Thymus (tissue), 11 donors: ENCODE results near the gene LRRC42. TPM values are rescaled to one million over a fixed set of nuclear protein-coding genes. Genes with fewer than 3 reads are reported as not detected.

ENCODE experiments used
- DNase-seq, 9 donors: peaks; one replicate each; pipeline ENCODE4 v3.0.0-alpha.2; 2013; ENCODE audit warnings: low spot score in 9 of 9, low read depth in 6 of 9, missing footprints in 1 of 9
- H3K27ac ChIP-seq, 2 donors: one replicate each; pipeline ENCODE4 v1.5.1; 2013; ENCODE audit warnings: control low read depth in 1 of 2, low read depth in 1 of 2, low read length in 1 of 2, mild to moderate bottlenecking in 1 of 2, moderate library complexity in 1 of 2
- H3K27me3 ChIP-seq, 2 donors: one replicate each; pipeline ENCODE4 v1.5.1; 2013; ENCODE audit warnings: low read length in 1 of 2; ENCODE audit not compliant: control insufficient read depth in 2 of 2, insufficient read depth in 1 of 2
- H3K36me3 ChIP-seq, 2 donors: one replicate each; pipeline ENCODE4 v1.5.1; 2013; ENCODE audit warnings: low read length in 1 of 2, mild to moderate bottlenecking in 1 of 2, moderate library complexity in 1 of 2; ENCODE audit not compliant: control insufficient read depth in 2 of 2, insufficient read depth in 2 of 2
- H3K4me1 ChIP-seq, 2 donors: one replicate each; pipeline ENCODE4 v1.5.1; 2013; ENCODE audit warnings: low read length in 2 of 2; ENCODE audit not compliant: control insufficient read depth in 2 of 2, insufficient read depth in 2 of 2
- H3K4me3 ChIP-seq, 2 donors: one replicate each; pipeline ENCODE4 v1.5.1; 2013; ENCODE audit warnings: low read length in 2 of 2, control low read depth in 1 of 2, mild to moderate bottlenecking in 1 of 2
- H3K9me3 ChIP-seq, 2 donors: one replicate each; pipeline ENCODE4 v1.5.1; 2013; ENCODE audit warnings: low read length in 1 of 2, mild to moderate bottlenecking in 1 of 2; ENCODE audit not compliant: control insufficient read depth in 2 of 2, insufficient read depth in 1 of 2
- WGBS: extraction: QIAGEN DNeasy Blood & Tissue Kit; methylation state at CpG from one replicate; pipeline ENCODE4 v1.1.7; 2013; 5-methylcytosine and 5-hydroxymethylcytosine counted together
- polyA plus RNA-seq: library from polyadenylated mRNA; stranded (reverse); fragments of 200-250 nt; gene quantifications from one replicate; pipeline ENCODE4 v1.2.3, GENCODE V29; 2013
- total RNA-seq: library from RNA; stranded (reverse); fragments of 120-200 nt; gene quantifications from one replicate; pipeline ENCODE4 v1.2.4, GENCODE V29; 2013
- donor health status: healthy.

LRRC42 gene
- total and polyA plus RNA-seq, 2 donors: 17.5 to 18.7 TPM

DNA sequence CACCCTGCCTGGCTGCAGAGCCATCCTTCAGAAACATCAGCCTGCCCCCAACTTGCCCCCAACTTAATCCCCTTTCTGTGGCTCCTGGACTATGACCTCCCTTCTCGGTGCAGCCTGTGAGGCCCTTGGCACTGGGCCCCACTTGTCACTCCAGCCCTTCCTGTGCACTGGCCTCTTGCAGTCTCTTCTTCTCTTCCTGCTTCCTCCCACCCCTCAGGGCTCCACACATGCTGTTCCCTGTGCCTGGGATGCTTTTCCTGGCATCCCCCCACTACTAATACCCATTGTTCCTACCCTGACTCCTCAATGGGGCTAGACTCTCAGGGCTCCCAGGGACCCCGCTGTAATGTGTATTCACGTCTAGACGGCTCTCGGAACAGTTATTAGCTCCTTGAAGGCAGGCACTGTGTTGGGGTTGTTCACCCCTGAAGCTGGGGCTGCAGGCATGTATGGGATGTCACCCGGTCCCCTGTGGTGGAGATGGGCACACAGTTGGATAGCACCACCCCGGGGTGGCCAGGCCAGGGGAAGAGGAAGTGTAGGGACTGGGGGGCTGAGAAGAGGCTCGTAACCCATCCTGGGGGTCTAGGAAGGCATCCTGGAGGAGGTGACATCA is 67.4 kb downstream of the LRRC42 start:
- 88% methylated on average over 8 of the region's 8 CpGs for WGBS

DNA sequence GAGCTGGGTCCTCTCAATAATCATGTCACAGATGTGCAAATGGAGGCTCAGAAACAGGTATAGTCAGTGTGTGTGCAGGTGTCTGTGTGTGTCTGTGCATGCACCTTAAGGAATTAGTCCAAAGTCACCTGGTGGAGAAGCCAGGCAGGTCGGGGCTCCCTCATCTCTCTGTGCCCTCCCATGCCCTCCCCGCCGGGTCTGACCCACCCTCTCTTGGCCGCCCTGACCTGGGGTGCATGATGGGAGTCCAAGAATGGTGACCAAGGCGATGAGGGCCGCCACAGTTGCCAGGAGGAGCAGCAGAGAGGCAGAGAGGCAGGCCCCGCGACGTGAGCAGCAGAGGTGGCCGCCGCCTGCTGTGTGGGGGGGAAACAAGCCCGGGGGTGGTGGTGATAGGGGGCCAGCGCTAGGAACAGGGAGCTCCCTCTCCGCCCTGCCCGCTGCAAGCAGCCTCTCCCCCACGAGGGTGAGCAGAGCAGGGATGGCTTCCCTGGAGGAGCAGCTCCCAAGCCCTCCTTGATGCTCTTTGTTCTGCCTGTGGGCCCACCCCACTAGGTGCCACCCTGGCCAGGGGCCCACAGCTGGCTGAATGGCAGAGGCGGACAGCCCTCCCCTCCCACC is 68.0 kb downstream of the LRRC42 start:
- 88% methylated on average over 17 of the region's 17 CpGs for WGBS
- Histone ChIP-seq H3K36me3 (no peaks in the 10 kb centered on the region), H3K27me3 (peaks cover 0 to 12% of the 10 kb centered on the region in 2 donors), H3K4me3 (no peak overlapping the region), H3K27ac (no peak overlapping the region), H3K9me3 (no peaks in the 10 kb centered on the region), H3K4me1 (no peaks in the 10 kb centered on the region)
- no peak for DNase-seq

More for the DNA sequence above, 67.4 kb downstream of the LRRC42 start:
- no peaks in the 10 kb centered on the region for H3K4me1 ChIP-seq
- no peaks in the 10 kb centered on the region for H3K36me3 ChIP-seq
- H3K27me3 ChIP-seq: peaks cover 0 to 12% of the 10 kb centered on the region in 2 donors
- H3K27ac ChIP-seq: no peak overlapping the region
- DNase-seq: no peak
- no peak overlapping the region for H3K4me3 ChIP-seq
- no peaks in the 10 kb centered on the region for H3K9me3 ChIP-seq

DNA sequence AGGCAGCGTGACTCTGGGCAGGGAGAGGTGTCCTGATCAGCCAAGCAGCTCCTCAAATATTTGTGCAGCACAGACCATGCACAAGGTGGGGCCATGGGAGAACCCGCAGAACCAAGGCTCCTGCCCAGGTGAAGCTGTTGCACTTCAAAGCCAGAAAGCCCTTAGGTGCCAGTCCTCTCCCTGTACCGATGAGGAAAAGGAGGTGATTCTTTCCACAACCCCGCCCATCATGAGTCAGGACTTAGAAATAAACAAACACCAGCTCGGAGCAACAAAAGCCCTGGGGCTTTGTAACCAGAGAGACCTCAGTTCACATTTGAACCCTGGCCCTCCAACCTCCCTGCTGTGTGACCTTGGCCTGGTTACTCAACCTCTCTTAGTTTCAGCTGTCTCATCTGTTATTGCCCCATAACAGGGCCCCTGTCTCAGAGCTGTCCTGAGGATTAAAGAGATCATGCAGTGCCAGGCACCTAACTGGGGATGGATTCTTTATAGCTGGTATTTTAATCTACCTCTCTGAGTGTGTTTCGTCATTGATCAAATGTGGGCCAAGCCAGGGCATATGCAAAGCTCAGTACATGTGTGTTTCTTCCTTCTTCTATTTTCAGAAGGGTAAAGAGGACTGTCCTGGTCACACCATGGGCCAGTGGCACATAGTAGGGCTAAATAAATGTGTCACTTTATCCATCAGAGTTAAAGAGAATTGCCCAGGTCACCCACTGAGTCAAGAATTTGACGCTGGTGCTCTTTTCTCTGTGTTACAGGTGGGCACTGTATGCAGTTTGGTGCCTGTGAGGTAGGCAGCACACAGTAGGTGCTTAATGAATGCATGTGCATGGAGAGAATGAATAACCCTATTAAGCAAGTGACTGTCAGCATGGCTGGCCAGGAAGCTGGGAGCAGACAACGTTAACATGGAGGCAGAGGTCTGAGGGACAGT is 70.5 kb downstream of the LRRC42 start:
- H3K9me3 ChIP-seq: no peaks in the 10 kb centered on the region
- H3K4me1 ChIP-seq: no peaks in the 10 kb centered on the region
- 89% methylated on average over 8 of the region's 8 CpGs for WGBS
- no peak overlapping the region for H3K4me3 ChIP-seq
- peaks cover 0 to 12% of the 10 kb centered on the region in 2 donors for H3K27me3 ChIP-seq
- no peaks in the 10 kb centered on the region for H3K36me3 ChIP-seq
- no peak for DNase-seq
- no peak overlapping the region for H3K27ac ChIP-seq

Other genes starting within 250 kb of the LRRC42 start
- 0.05 TPM for gene GLIS1, start 207.2 kb upstream of the LRRC42 start, total RNA-seq
- 0.59 TPM for gene GLIS1, start 207.2 kb upstream of the LRRC42 start, polyA plus RNA-seq
- 22.1 TPM for gene NDC1, start 108.1 kb upstream of the LRRC42 start, total RNA-seq
- 9.4 TPM for gene NDC1, start 108.1 kb upstream of the LRRC42 start, polyA plus RNA-seq
- 26.4 TPM for gene YIPF1, start 56.6 kb upstream of the LRRC42 start, total RNA-seq
- gene YIPF1, start 56.6 kb upstream of the LRRC42 start, polyA plus RNA-seq: 29.6 TPM
- 0.05 TPM for gene DIO1, start 52.2 kb upstream of the LRRC42 start, total RNA-seq
- gene DIO1, start 52.2 kb upstream of the LRRC42 start, polyA plus RNA-seq: 0.18 TPM
- gene IFT25, start 651 bp upstream of the LRRC42 start, total RNA-seq: 52.3 TPM
- 39.9 TPM for gene IFT25, start 651 bp upstream of the LRRC42 start, polyA plus RNA-seq
- gene LDLRAD1, start 71.8 kb downstream of the LRRC42 start, total RNA-seq: not detected
- 0.18 TPM for gene LDLRAD1, start 71.8 kb downstream of the LRRC42 start, polyA plus RNA-seq
- 233 TPM for gene TMEM59, start 106.9 kb downstream of the LRRC42 start, total RNA-seq
- gene TMEM59, start 106.9 kb downstream of the LRRC42 start, polyA plus RNA-seq: 185 TPM
- 5.2 TPM for gene TCEANC2, start 107.3 kb downstream of the LRRC42 start, total RNA-seq
- 4.0 TPM for gene TCEANC2, start 107.3 kb downstream of the LRRC42 start, polyA plus RNA-seq
- not detected for gene CDCP2, start 206.7 kb downstream of the LRRC42 start, total RNA-seq
- gene CDCP2, start 206.7 kb downstream of the LRRC42 start, polyA plus RNA-seq: not detected